HG03342 (cell line): ENCODE measurements around the gene UVSSA.
"Not testable (repeated sequence)": the region's sequence is repeated elsewhere in the genome, so short reads cannot be mapped to it uniquely, and the experiment has no call there.

Experiments used
- ATAC-seq: cut with Tn5 transposase; IDR thresholded peaks from one replicate; pipeline ENCODE4 v1.9.1; 2021; ENCODE audit warnings: mild to moderate bottlenecking, moderate library complexity; ENCODE audit not compliant: unreplicated experiment

The UVSSA gene

DNA sequence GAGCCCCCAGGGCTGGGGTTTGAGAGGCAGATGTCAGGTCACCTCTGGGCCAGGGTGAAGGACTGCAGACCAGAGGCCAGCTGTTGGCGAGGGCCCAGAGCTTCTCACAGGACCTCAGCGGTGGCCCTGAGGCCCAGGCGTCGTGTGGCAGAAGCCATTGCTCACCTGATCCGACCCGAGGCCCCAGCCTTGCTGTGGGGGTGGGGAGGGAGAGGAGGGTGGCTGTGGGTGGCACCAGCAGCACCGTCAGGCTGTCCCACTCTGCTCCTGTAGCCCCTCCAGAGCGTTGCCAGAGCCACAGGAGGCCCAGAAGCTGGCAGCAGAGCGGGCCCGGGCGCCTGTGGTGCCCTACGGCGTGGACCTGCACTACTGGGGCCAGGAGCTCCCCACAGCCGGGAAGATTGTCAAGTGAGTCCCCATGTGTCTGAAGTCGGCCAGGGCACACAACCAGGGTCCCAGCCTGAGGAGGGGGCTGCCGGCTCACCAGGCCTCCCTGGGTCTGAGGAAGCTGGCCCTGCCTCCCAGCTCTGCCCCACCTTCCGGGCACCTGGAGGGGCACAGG is 28.8 kb downstream of the UVSSA start:
- no peak for ATAC-seq

GRCh38 chr4:1376391-1376840 is 29.4 kb downstream of the UVSSA start:
- no peak for ATAC-seq

GRCh38 chr4:1376841-1377605 is 30.0 kb downstream of the UVSSA start:
- ATAC-seq: no peak

GRCh38 chr4:1377606-1378261 is 30.7 kb downstream of the UVSSA start:
- no peak for ATAC-seq

DNA sequence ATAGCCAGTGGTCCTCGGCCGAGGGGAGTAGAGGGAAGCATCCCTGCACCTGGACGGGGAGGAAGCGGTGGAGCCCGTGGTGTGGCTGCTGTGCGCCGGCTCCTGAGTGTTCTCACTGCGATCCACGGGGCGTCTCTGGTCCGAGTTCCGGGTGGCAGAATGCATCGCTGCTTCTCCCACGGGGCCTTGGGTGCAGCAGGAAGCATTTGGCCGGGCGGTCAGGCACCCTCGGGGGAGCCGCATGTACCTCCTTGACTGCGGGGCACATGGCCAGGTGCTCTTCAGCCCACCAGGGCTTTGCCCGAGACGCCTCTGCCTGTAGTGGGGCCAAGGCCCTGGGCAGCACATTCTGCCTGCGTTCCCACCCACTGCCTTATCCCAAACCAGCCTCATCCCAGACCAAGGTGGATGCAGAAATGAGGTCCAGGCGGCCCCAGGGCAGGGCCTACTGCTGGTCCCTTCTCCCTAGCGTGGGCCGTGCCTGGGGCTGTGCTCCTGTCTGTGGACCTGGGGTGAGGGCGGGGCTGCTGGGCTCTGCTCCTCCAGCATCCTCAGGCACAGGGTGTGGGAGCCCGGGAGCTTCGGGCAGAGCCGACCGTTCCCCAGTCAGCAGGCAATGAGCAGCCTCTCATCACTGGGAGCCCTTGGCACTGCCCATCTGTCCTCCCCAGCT is 31.7 kb downstream of the UVSSA start:
- no peak for ATAC-seq

GRCh38 chr4:1379351-1379781 is 32.4 kb downstream of the UVSSA start:
- no peak for ATAC-seq

- ATAC-seq: no peak
Observed at GRCh38 chr4:1379801-1380331, 32.9 kb downstream of the UVSSA start.

DNA sequence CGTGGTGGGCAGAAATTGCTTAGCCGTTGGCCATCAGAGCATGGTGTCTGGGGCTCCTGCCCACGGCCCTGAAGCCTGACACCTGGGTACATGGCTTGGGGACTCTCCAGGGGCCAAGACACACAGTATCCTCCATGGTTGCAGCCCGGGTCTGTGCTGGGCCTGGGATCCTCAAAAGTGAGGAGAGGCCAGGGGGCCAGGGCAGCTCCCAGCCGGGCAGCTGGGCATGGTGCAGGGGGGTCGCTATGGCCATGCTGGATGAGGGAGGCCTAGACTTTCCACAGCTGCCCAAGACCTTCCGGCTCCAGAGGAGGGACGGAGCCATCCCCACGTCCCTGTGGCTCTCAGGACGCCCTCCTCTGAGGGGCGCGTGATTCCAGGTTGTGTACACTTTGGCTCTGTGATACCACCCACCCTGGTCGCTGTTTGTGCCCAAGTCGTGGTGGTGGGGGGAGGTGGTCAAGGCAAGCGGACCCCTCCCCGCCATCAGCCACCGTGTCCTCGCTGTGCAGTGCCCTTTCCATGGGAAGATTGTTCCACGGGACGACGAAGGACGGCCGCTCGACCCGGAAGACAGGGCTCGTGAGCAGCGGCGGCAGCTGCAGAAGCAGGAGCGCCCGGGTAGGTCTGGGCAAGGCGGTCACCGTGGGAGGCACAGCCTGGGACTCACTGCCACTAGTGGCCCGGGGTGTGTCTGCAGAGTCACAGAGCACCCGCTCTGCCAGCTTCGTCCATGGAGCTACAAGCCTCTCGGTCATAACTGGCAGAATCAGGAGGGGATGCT is 33.6 kb downstream of the UVSSA start:
- no peak for ATAC-seq

DNA sequence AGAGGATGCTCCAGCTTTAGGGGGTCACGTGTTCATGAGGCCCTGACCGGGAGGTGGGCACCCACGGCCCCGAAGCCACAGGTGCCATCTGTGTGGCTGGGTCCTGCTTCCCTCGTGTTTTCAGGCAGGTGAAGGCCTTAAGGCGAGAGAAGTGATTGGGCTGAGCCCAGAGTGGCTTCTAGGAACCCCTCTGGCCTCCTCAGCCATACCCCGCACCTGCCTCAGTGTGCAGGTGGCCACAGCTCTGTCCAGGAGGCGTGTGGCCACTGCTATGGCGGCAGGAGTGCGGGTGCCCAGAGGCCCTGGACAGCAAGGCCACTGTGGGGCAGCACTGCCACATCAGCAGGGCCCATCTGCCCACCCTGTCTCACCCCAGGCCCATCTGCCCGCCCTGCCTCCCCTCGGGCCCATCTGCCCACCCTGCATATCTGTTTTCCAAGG is 34.2 kb downstream of the UVSSA start:
- ATAC-seq: no peak

DNA sequence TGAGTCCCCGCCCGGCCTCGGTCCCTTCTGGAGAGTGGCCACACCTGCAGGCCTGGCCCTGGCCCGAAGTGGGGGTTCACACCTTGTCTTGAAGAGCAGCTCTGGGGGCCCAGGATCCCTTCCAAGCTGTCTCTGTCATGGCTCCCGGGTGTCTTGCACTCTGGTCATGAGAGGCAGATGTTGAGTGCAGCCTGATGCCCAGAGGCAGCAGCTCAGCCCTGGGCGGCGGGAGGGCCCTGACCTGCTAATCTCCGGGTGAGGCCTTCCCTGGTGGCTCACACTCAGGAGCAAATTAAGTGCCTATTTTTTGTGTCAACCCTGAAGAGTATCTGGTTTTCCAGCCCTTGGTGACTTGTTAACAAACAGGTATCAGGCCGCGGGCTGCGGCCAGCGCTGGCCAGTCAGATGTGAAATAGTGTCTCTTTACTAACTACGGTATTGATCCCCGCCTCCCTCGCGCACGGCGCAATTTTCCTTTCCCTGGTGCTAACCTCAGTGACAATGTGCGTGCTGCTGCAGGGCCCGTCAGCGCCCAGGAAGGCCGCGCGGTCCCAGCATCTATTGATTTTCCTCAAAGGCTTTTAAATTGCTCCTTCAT is 35.0 kb downstream of the UVSSA start:
- no peak for ATAC-seq

GRCh38 chr4:1382776-1383727 is 36.0 kb downstream of the UVSSA start:
- no peak for ATAC-seq

DNA sequence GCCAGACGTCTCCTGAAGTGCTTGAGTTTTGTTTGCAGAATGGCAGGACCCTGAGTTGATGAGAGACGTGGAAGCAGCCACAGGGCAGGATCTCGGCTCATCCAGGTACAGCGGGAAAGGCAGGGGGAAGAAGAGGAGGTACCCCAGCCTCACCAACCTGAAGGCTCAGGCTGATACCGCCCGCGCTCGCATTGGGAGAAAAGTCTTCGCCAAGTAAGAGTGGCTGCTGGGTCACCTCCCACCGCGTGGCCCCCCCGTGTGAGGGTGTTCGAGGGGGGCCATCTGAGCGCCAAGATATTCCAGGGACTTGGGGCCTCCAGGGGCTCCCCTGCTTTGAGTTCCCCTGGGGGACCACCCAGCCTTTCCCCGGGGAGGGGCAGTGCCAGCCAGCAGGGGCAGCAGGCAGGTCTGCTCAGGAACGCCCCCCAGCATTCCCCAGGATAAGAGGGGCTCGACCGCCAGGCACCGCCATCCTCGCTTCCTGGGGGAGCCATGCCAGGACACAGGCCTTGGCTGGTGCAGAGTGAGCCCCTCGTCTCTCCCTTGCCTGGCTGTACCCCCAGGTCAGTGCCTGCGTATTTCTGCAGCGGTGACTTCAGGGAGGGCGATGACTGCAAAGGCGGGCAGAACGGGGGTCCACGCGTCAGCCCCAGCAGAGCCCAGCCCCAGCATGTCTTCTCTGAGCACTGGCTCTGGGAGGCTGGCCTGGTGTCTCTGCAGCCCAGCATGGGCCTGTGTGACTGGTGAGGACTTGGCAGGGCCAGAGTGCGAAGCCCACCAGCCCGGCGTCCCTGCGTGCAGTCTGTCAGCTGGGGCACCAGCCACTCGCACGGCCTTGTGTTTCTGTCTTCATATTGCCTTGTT is 37.0 kb downstream of the UVSSA start:
- ATAC-seq: no peak

DNA sequence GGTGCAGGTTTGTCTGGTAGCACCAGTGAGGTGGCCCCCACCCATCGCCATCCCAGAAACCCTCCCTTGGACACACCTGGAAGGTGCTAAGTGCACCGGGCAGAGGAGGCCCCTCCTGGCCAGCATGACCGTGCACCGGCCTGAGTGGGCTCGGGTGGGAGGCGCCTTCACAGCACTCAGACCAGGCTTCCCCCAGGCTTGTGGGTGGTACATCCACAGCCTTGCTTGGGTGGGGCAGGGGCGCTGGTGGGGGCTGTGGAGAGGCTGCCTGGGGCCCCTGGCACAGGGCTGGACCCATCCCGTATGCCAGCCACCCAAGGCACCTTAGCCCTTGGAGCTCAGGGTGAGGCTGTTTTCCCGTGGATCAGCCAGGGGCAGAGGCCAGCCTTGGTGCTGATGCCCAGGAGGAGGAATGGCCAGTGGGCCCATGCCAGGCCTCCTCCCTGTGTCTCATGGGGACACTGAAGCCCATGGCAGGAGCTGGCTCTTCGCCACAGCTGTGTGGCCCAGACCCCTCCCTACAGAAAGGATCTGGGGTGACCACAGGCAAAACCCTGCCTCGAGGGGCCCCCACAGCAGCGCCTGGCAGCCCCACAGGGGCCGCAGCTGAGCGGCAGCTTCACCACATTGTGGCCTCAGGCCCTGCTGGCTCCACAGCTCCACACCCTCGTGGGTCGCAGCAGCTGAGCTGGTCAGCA is 37.8 kb downstream of the UVSSA start:
- ATAC-seq: no peak

DNA sequence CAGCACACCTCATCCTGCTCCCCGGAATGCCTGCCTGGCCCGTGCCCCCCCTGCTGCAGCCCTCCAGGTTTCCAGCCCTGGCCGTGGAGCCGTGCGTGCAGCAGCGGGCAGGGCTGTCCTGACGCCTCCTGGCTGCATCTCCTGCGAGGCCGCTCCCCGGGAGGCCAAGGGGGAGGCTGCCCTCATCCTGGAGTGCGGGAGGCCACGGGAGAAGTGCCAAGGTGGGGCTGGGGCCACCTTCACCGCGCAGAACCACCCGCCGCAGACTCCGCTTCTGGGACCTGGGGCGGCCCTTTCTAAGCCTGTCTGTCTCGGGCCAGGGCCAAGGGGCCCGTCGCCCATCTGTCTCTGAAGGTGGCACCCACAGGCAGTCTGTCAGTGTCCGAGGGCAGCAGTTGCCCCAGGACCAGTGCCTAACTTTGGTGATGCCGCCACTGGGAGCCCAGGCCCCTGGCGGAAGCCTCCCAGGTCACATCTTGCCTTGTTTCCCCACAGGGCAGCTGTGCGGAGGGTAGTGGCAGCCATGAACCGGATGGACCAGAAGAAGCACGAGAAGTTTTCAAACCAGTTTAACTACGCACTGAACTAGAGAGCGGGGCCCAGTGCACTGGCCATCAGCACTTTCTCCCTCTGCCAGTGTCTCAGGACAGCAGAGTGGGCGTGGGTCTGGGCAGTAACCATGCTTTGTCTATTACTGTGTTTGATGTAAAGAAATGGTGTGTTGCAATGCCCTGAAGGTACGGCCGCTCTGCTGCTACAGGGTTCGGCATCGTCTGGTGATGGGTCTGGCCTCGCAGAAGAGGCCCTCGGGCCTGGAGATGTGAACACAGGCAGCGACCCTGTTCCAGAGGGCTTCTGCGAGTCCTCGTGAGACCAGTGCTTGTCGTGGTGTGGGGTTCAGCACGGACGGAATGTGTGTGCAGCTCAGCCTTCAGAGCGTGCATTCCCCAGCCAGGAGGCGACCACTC is 38.6 kb downstream of the UVSSA start:
- no peak for ATAC-seq

DNA sequence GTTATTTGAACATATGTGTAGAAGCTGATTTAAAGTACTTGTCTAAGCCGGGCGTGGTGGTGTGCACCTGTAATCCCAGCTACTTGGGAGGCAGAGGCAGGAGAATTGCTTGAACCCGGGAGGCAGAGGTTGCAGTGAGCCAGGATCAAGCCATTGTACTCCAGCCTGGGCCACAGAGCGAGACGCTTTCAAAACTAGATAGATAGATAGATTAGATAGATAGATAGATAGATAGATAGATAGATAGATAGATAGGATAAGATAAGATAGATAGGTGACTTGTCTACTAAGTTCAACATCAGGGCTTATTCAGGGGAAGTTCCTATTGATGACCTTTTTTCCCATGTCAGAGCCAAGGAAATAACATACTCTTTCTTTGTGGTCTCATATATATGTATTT is 46.4 kb downstream of the UVSSA start:
- not testable (repeated sequence) for ATAC-seq

- ATAC-seq: no peak
Observed at GRCh38 chr4:1393866-1394265, 46.9 kb downstream of the UVSSA start.
